ENCODE data around the gene TP63.

TP63 gene

DNA sequence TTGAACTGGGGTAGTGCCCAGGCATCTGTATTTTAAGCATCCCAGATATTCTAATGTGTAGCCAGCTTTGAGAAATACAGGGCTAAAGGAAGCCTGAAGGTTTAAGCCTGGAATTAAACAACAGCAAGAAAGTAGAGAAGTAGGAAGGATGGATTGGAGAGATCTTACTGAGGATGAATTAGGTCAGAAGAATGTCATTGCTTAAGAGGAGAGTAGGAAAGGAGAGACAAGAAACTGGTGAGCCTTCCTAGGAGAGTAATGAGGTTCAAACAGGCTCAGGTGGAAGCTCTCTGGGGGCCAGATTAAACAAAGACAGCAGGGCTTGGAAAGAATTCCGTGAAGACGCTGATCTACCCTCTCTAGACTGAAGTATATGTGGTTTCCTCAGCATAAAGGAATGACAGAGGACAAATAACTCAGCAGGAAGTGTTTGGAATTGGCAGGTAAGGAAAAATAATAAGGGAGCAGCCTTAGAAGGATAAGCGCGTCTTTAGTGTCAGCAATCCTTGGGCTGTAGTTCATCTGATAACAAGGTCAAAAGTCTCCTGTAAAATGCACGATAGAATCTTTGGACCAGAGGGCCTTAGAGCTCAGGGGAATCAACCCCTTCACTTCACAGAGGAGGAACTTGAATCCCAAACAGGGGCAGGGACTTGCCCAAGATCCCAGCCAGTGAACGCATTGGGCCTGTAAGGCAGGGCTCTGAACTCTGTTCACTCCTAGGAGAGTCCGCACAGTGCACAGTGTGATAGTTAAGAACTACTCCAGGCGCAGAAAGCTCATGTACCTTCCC lies 90.9 kb downstream of the TP63 start:
- TF ChIP-seq ZFX (IDR thresholded peaks at IDR 0.05; ENCODE audit: borderline replicate concordance) (no peak), CTCF (IDR thresholded peaks at IDR 0.05) (no peak)
- H3K27ac ChIP-seq = no peak overlapping the region

- H3K27ac ChIP-seq = no peak overlapping the region
- TF ChIP-seq CTCF (IDR thresholded peaks at IDR 0.05) (no peak), ZFX (IDR thresholded peaks at IDR 0.05; ENCODE audit: borderline replicate concordance) (no peak)
Measured at GRCh38 chr3:189724356-189724755, 93.2 kb downstream of the TP63 start.

DNA sequence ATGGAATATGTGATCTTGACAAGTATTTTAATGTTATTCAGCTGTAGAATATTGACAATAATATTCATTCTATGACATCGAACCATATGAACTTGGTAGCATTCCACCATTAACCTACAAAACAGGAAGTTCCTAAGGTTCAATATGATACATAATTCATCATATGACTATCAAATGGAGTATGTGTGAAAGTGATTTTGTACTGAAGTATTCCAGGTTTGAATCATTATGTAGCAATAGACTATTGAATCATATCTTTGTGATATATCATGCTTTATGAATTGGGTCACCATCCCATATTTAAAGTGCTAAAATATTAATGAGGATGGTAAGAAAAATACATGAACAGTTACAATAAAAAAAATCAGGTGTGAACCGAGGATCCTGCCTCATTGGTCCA lies 95.1 kb downstream of the TP63 start:
- no peak for TF ChIP-seq ZFX (IDR thresholded peaks at IDR 0.05; ENCODE audit: borderline replicate concordance)
- H3K27ac ChIP-seq = no peak overlapping the region

GRCh38 chr3:189727158-189727557 lies 96.0 kb downstream of the TP63 start:
- TF ChIP-seq ZFX (IDR thresholded peaks at IDR 0.05; ENCODE audit: borderline replicate concordance) = no peak
- TF ChIP-seq CTCF (IDR thresholded peaks at IDR 0.05) = no peak
- H3K27ac ChIP-seq = no peak overlapping the region

DNA sequence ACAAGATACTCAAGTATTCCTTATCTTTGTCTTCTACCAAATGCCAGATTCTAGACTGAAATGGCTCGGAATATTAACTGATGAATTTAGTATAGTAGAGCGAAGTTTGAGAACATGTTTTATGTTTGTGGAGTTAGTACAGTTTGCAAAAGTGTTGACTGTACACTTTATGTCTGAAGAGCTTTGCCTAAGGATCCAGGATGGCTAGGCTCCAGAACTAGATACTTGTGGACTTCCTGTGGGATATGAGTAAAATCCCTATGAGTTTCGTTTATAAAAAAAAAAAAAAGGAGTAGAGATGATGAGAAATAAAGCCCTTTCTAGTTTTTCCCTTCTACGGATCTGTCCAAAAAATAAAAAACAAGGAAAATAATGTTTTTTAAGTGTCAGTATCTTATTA lies 96.7 kb downstream of the TP63 start:
- no peak overlapping the region for H3K27ac ChIP-seq
- TF ChIP-seq ZFX (IDR thresholded peaks at IDR 0.05; ENCODE audit: borderline replicate concordance) = no peak
- no peak for TF ChIP-seq CTCF (IDR thresholded peaks at IDR 0.05)

DNA sequence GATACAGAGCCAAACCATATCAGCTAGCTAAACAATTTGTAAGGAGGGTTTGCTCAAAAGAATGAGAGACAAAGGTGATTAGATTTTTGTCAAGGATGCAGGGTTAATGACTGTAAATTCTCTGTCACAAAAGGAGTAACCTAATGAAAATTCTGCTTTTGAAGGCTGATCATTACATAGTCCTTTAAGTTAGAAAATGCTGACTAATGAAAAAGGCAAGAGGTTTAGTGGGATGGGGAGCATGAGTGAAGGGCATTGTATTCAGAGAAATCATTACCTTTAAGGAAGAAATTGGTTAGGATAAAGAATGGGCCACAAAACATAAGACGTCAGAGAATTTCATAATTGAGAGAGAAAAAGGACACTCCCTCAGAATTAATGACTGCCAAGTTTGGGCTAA lies 97.7 kb downstream of the TP63 start:
- no peak overlapping the region for H3K27ac ChIP-seq
- TF ChIP-seq CTCF (IDR thresholded peaks at IDR 0.05) = no peak

- TF ChIP-seq ZFX (IDR thresholded peaks at IDR 0.05; ENCODE audit: borderline replicate concordance) = no peak
- TF ChIP-seq CTCF (IDR thresholded peaks at IDR 0.05) = no peak
- H3K27ac ChIP-seq = no peak overlapping the region
Measured at GRCh38 chr3:189734061-189734460, 102.9 kb downstream of the TP63 start.

DNA sequence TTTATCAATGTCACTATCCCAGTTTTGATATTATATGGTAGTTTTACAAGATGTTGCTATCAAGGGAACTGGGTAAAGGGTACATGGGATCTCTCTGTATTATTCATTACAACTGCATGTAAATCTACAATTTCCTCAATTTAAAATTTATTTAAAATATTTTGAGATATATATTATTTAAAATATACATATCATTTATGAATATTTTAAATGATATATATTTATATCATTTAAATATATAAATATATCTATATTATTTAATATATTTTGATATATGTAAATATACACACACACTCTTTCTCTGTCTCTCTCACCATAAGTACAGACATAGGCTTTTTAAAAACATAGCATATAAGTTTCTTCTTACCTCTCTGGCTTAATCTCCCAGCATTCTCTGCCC lies 104.7 kb downstream of the TP63 start:
- TF ChIP-seq ZFX (IDR thresholded peaks at IDR 0.05; ENCODE audit: borderline replicate concordance) (no peak), CTCF (IDR thresholded peaks at IDR 0.05) (no peak)
- no peak overlapping the region for H3K27ac ChIP-seq
